Keratinocyte (primary cell): Measurements from ENCODE around the gene NDUFA12. TPM values are rescaled to one million over a fixed set of nuclear protein-coding genes. Genes with fewer than 3 reads are reported as not detected.

Experiments used
- DNase-seq: peaks from one replicate; pipeline ENCODE4 v3.0.0-alpha.2; 2011; ENCODE audit warnings: low read depth, missing footprints, low spot score
- FAIRE-seq: peaks from 2 replicates; lab custom pipeline; 2011; peaks lifted over from hg19 to GRCh38; lab: Jason Lieb, UNC
- H2AFZ ChIP-seq: 2 replicates; pipeline ENCODE4 v1.6.0; 2012; ENCODE audit warnings: low read length, control low read depth, inconsistent platforms; ENCODE audit not compliant: control insufficient read depth
- H3K27ac ChIP-seq: 2 replicates; pipeline ENCODE4 v1.5.1; 2011; ENCODE audit warnings: low read length; ENCODE audit not compliant: control insufficient read depth, insufficient read depth
- H3K27me3 ChIP-seq: 3 replicates; pipeline ENCODE4 v1.6.0; 2011; ENCODE audit warnings: low read length; ENCODE audit not compliant: control insufficient read depth, insufficient read depth; ENCODE audit errors: extremely low read depth
- H3K36me3 ChIP-seq, 2 experiments: 2 replicates in 1 of 2; 3 replicates in 1 of 2; pipeline ENCODE4 v1.5.1; 2011; ENCODE audit warnings: low read length in 2 of 2, mild to moderate bottlenecking in 1 of 2; ENCODE audit not compliant: control insufficient read depth in 2 of 2, insufficient read depth in 2 of 2; ENCODE audit errors: extremely low read depth in 1 of 2
- H3K4me1 ChIP-seq: 3 replicates; pipeline ENCODE4 v1.5.1; 2011; ENCODE audit warnings: low read length; ENCODE audit not compliant: control insufficient read depth, insufficient read depth; ENCODE audit errors: extremely low read depth
- H3K4me2 ChIP-seq: 3 replicates; pipeline ENCODE4 v1.6.0; 2011; ENCODE audit warnings: low read depth, low read length; ENCODE audit not compliant: control insufficient read depth, insufficient read depth; ENCODE audit errors: extremely low read depth
- H3K4me3 ChIP-seq, 3 experiments: fragments of 200-600 bp in 1 of 3; sonication (generic) in 1 of 3; 2 replicates in 2 of 3; 3 replicates in 1 of 3; pipeline ENCODE4 v1.5.1; 2011 to 2016; ENCODE audit warnings: low read length in 3 of 3, mild to moderate bottlenecking in 3 of 3, control low read depth in 2 of 3, inconsistent platforms in 1 of 3, low read depth in 1 of 3, mixed read lengths in 1 of 3, mixed run types in 1 of 3, moderate library complexity in 1 of 3; ENCODE audit not compliant: control insufficient read depth in 2 of 3, insufficient read depth in 2 of 3; ENCODE audit errors: extremely low read depth in 1 of 3
- H3K79me2 ChIP-seq: 2 replicates; pipeline ENCODE4 v1.6.0; 2012; ENCODE audit warnings: low read length; ENCODE audit not compliant: control insufficient read depth, insufficient read depth
- H3K9ac ChIP-seq: 3 replicates; pipeline ENCODE4 v1.6.0; 2011; ENCODE audit warnings: low read length; ENCODE audit not compliant: control insufficient read depth, insufficient read depth; ENCODE audit errors: extremely low read depth
- H3K9me1 ChIP-seq: 3 replicates; pipeline ENCODE4 v1.6.0; 2011; ENCODE audit warnings: low read length; ENCODE audit not compliant: control insufficient read depth, insufficient read depth; ENCODE audit errors: extremely low read depth
- H3K9me3 ChIP-seq: 2 replicates; pipeline ENCODE4 v1.5.1; 2012; ENCODE audit warnings: low read depth, low read length; ENCODE audit not compliant: control insufficient read depth
- H4K20me1 ChIP-seq: 3 replicates; pipeline ENCODE4 v1.6.0; 2011; ENCODE audit warnings: low read length; ENCODE audit not compliant: control insufficient read depth, insufficient read depth; ENCODE audit errors: extremely low read depth
- EZH2 ChIP-seq: IDR thresholded peaks from one replicate; pipeline ENCODE4 v1.6.1; 2012; ENCODE audit warnings: inconsistent platforms, mild to moderate bottlenecking, low read length, moderate library complexity
- dilution Hi-C: fragments of 300-500 bp; cut with MboI; formaldehyde crosslinking; loops from one replicate; pipeline ENCODE4 v1.7.0; 2020; ENCODE audit warnings: low sequenced_read_pairs; ENCODE audit not compliant: extremely low pct_ligation_motif_present
- polyA plus RNA-seq, 5 experiments: library from polyadenylated mRNA; depleted of rRNA in 3 of 5; stranded (reverse) in 3 of 5; stranded (forward) in 1 of 5; unstranded in 1 of 5; fragments of >200 nt; gene quantifications; 1 replicate in 1 of 5; 2 replicates in 3 of 5; 3 replicates in 1 of 5; pipeline versions ENCODE4 v1.2.1 to v1.2.3, GENCODE V29; 2011 to 2012; ENCODE audit warnings: missing spikeins in 2 of 5, low read depth in 1 of 5, low replicate concordance in 1 of 5
- TF ChIP-seq, protein P1 (sequence below), 3 experiments: IDR thresholded peaks in 1 of 3; conservative IDR thresholded peaks in 1 of 3; optimal IDR thresholded peaks in 1 of 3; 2 replicates in 2 of 3; 3 replicates in 1 of 3; pipeline versions ENCODE3 to v1.5.1; 2011; ENCODE audit warnings: low read length in 3 of 3, mild to moderate bottlenecking in 3 of 3, moderate library complexity in 2 of 3, control low read depth in 1 of 3, inconsistent platforms in 1 of 3; ENCODE audit not compliant: insufficient read depth in 2 of 3; ENCODE audit errors: extremely low read depth in 1 of 3

The NDUFA12 gene
- polyA plus RNA-seq, 1 donor (not counting 4 experiments of a cell fraction or from before 2014, with no cell fraction given): 215 TPM

DNA sequence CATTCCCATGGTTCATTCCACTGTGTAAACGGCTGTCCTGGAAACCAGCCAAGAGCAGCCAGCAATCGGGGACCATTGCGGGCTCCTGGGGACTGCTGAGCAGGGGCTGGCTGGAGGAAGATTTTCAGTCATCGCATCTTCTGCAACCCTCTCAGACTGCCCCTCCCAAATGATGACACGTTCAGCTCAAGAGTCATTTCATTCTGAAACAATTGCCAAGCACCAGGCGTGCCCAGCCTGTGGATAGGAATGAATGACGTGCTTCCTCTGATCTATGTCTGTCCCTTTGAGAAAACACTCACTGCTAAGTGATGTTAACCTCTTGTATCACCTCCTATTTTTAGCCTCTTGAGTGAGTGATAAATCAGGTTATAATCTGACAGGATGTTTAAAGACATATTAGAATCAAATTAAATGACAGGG is 62.0 kb downstream of the NDUFA12 start:
- Histone ChIP-seq H3K4me3 (no peak overlapping the region), H3K9me3 (no peaks in the 10 kb centered on the region), H3K4me2 (peak overlapping the region; percentile 42), H2AFZ (no peak overlapping the region), H3K4me1 (peaks cover 13% of the 10 kb centered on the region), H3K79me2 (no peaks in the 10 kb centered on the region), H3K27me3 (no peaks in the 10 kb centered on the region), H3K9me1 (no peaks in the 10 kb centered on the region), H3K9ac (peak overlapping the region; percentile 29), H4K20me1 (no peaks in the 10 kb centered on the region), H3K36me3 (no peaks in the 10 kb centered on the region), H3K27ac (peak overlapping the region; percentile 30)
- DNase-seq (peak; percentile 72), FAIRE-seq (peak; percentile 98)
- dilution Hi-C loops: no loop called here
- TF ChIP-seq, protein P1, sequence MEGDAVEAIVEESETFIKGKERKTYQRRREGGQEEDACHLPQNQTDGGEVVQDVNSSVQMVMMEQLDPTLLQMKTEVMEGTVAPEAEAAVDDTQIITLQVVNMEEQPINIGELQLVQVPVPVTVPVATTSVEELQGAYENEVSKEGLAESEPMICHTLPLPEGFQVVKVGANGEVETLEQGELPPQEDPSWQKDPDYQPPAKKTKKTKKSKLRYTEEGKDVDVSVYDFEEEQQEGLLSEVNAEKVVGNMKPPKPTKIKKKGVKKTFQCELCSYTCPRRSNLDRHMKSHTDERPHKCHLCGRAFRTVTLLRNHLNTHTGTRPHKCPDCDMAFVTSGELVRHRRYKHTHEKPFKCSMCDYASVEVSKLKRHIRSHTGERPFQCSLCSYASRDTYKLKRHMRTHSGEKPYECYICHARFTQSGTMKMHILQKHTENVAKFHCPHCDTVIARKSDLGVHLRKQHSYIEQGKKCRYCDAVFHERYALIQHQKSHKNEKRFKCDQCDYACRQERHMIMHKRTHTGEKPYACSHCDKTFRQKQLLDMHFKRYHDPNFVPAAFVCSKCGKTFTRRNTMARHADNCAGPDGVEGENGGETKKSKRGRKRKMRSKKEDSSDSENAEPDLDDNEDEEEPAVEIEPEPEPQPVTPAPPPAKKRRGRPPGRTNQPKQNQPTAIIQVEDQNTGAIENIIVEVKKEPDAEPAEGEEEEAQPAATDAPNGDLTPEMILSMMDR (optimal IDR thresholded peaks at IDR 0.05 in 1 of 3, IDR thresholded peaks at IDR 0.05 in 1 of 3, conservative IDR thresholded peaks at IDR 0.05 in 1 of 3; ENCODE audit: extremely low read depth in 1 of 3, insufficient read depth in 2 of 3, low read length in 3 of 3): no peak
- TF ChIP-seq EZH2: no peak

DNA sequence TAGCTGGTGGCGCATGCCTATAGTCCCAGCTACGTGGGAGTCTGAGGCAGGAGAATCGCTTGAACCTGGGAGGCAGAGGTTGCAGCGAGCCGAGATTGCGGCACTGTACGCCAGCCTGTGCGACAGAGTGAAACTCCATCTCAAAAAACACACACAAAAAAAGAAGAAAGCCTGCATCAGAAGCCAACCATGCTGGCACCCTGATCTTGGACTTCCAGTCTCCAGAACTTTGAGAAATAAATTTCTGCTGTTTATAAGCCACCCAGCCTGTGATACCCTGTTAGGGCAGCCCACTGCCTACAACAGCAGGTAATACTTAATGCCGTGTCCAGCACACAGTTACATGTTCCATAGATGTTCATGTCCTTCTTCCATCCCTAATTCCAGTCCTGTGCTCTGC is 62.7 kb downstream of the NDUFA12 start:
- H3K9me1 ChIP-seq: no peaks in the 10 kb centered on the region
- TF ChIP-seq, protein P1 (optimal IDR thresholded peaks at IDR 0.05 in 1 of 3, IDR thresholded peaks at IDR 0.05 in 1 of 3, conservative IDR thresholded peaks at IDR 0.05 in 1 of 3; ENCODE audit: extremely low read depth in 1 of 3, insufficient read depth in 2 of 3, low read length in 3 of 3): no peak
- TF ChIP-seq EZH2: no peak
- H4K20me1 ChIP-seq: no peaks in the 10 kb centered on the region
- no peaks in the 10 kb centered on the region for H3K9me3 ChIP-seq
- H2AFZ ChIP-seq: no peak overlapping the region
- H3K27ac ChIP-seq: peak overlapping the region; percentile 25
- DNase-seq (no peak), FAIRE-seq (peak; percentile 49)
- dilution Hi-C loops: no loop called here
- no peaks in the 10 kb centered on the region for H3K79me2 ChIP-seq
- H3K4me3 ChIP-seq: no peak overlapping the region
- H3K4me2 ChIP-seq: no peak overlapping the region
- H3K9ac ChIP-seq: peak overlapping the region; percentile 29
- H3K36me3 ChIP-seq: no peaks in the 10 kb centered on the region
- peaks cover 13% of the 10 kb centered on the region for H3K4me1 ChIP-seq
- no peaks in the 10 kb centered on the region for H3K27me3 ChIP-seq
